Smooth muscle cell (in vitro differentiated cells): Measurements from ENCODE around the gene RASD2. TPM values are rescaled to one million over a fixed set of nuclear protein-coding genes. Genes with fewer than 3 reads are reported as not detected.

Experiments
- DNase-seq: peaks from one replicate; lab custom pipeline; 2025; ENCODE audit not compliant: unreplicated experiment; lab: John Stamatoyannopoulos, UW
- H2AFZ ChIP-seq: fragments of 200-600 bp; sonication (generic); 2 replicates; pipeline ENCODE4 v1.6.0; 2016; ENCODE audit warnings: antibody characterized with exemption, low read depth, mild to moderate bottlenecking
- H3F3A ChIP-seq: fragments of 200-600 bp; sonication (generic); 2 replicates; pipeline ENCODE4 v1.6.0; 2017; ENCODE audit warnings: antibody characterized with exemption, low read depth
- H3K27ac ChIP-seq: fragments of 200-600 bp; sonication (generic); 2 replicates; pipeline ENCODE4 v1.5.1; 2016; ENCODE audit warnings: low read depth, mild to moderate bottlenecking
- H3K27me3 ChIP-seq: fragments of 200-600 bp; sonication (generic); 2 replicates; pipeline ENCODE4 v1.6.1; 2016; ENCODE audit warnings: low read depth, mild to moderate bottlenecking
- H3K36me3 ChIP-seq: fragments of 200-600 bp; sonication (generic); 2 replicates; pipeline ENCODE4 v1.5.1; 2016; ENCODE audit warnings: low read depth
- H3K4me1 ChIP-seq: fragments of 200-600 bp; sonication (generic); 2 replicates; pipeline ENCODE4 v1.5.1; 2016; ENCODE audit warnings: low read depth
- H3K4me2 ChIP-seq: fragments of 200-600 bp; sonication (generic); 2 replicates; pipeline ENCODE4 v1.6.0; 2016; ENCODE audit warnings: mild to moderate bottlenecking
- H3K4me3 ChIP-seq: fragments of 200-600 bp; sonication (generic); 2 replicates; pipeline ENCODE4 v1.5.1; 2016; ENCODE audit warnings: mild to moderate bottlenecking
- H3K79me2 ChIP-seq: fragments of 200-600 bp; sonication (generic); 2 replicates; pipeline ENCODE4 v1.6.0; 2016; ENCODE audit warnings: low read depth, mild to moderate bottlenecking
- H3K9ac ChIP-seq: fragments of 200-600 bp; sonication (generic); 2 replicates; pipeline ENCODE4 v1.6.0; 2016; ENCODE audit warnings: low read depth
- H3K9me3 ChIP-seq: fragments of 200-600 bp; sonication (generic); replicated peaks from 2 replicates; pipeline ENCODE4 v1.5.1; 2016; ENCODE audit warnings: low read depth
- H4K20me1 ChIP-seq: fragments of 200-600 bp; sonication (generic); 2 replicates; pipeline ENCODE4 v1.6.0; 2016; ENCODE audit warnings: low read depth
- CTCF ChIP-seq: fragments of 200-600 bp; sonication (generic); IDR thresholded peaks from 2 replicates; pipeline ENCODE4 v1.5.1; 2017; ENCODE audit warnings: borderline replicate concordance, mild to moderate bottlenecking, antibody characterized with exemption; ENCODE audit not compliant: insufficient read depth, poor library complexity, severe bottlenecking
- WGBS: methylation state at CpG from one replicate; pipeline ENCODE4 v1.1.7; 2016; ENCODE audit warnings: low lambda C conversion rate; 5-methylcytosine and 5-hydroxymethylcytosine counted together
- polyA plus RNA-seq: library from polyadenylated mRNA; unstranded; fragments of >200 nt; fragmentation: Nextera tagmentation; extraction: Ambion mirVana; gene quantifications from 2 replicates; pipeline ENCODE4 v1.2.1, GENCODE V29; 2016
- total RNA-seq: library from RNA; depleted of rRNA; stranded (reverse); fragments of >200 nt; gene quantifications from 2 replicates; pipeline ENCODE4 v1.2.3, GENCODE V29; 2014

Gene RASD2
- total and polyA plus RNA-seq, 2 experiments from 2014 or later = 0.27 TPM; not detected in 1

GRCh38 chr22:35580351-35581022 is 39.9 kb downstream of the RASD2 start:
- TF ChIP-seq CTCF = no peak
- H2AFZ ChIP-seq = no peak overlapping the region
- H4K20me1 ChIP-seq = no peaks in the 10 kb centered on the region
- no peak for DNase-seq
- H3K27ac ChIP-seq = no peak overlapping the region
- H3K9me3 ChIP-seq = no peaks in the 10 kb centered on the region
- no peak overlapping the region for H3K4me3 ChIP-seq
- no peaks in the 10 kb centered on the region for H3F3A ChIP-seq
- H3K79me2 ChIP-seq = no peaks in the 10 kb centered on the region
- H3K4me2 ChIP-seq = no peak overlapping the region
- H3K4me1 ChIP-seq = no peaks in the 10 kb centered on the region
- H3K9ac ChIP-seq = no peak overlapping the region
- H3K27me3 ChIP-seq = no peaks in the 10 kb centered on the region
- no peaks in the 10 kb centered on the region for H3K36me3 ChIP-seq
- 77% methylated on average over 10 of the region's 10 CpGs for WGBS

- no peaks in the 10 kb centered on the region for H3K27me3 ChIP-seq
- no peak overlapping the region for H3K9ac ChIP-seq
- no peaks in the 10 kb centered on the region for H3K4me1 ChIP-seq
- no peaks in the 10 kb centered on the region for H3K9me3 ChIP-seq
- no peaks in the 10 kb centered on the region for H3K36me3 ChIP-seq
- H4K20me1 ChIP-seq = no peaks in the 10 kb centered on the region
- H3K4me2 ChIP-seq = no peak overlapping the region
- no peaks in the 10 kb centered on the region for H3F3A ChIP-seq
- no peak for TF ChIP-seq CTCF
- no peak overlapping the region for H3K27ac ChIP-seq
- no peak overlapping the region for H3K4me3 ChIP-seq
- no peaks in the 10 kb centered on the region for H3K79me2 ChIP-seq
- DNase-seq = no peak
- 89% methylated on average over 5 of the region's 5 CpGs for WGBS
- H2AFZ ChIP-seq = no peak overlapping the region
Observed at GRCh38 chr22:35581023-35581413, 40.4 kb downstream of the RASD2 start.

- no peaks in the 10 kb centered on the region for H3K27me3 ChIP-seq
- H3K4me3 ChIP-seq = no peak overlapping the region
- no peaks in the 10 kb centered on the region for H3K4me1 ChIP-seq
- H3K9me3 ChIP-seq = no peaks in the 10 kb centered on the region
- no peaks in the 10 kb centered on the region for H3F3A ChIP-seq
- DNase-seq = no peak
- TF ChIP-seq CTCF = no peak
- H2AFZ ChIP-seq = no peak overlapping the region
- 50% methylated on average over 11 of the region's 11 CpGs for WGBS
- H3K79me2 ChIP-seq = no peaks in the 10 kb centered on the region
- no peak overlapping the region for H3K4me2 ChIP-seq
- no peaks in the 10 kb centered on the region for H3K36me3 ChIP-seq
- H3K27ac ChIP-seq = no peak overlapping the region
- H3K9ac ChIP-seq = no peak overlapping the region
- no peaks in the 10 kb centered on the region for H4K20me1 ChIP-seq
Observed at GRCh38 chr22:35582218-35582860, 41.7 kb downstream of the RASD2 start.
